ENCODE results near the gene KIF20B. TPM values are rescaled to one million over a fixed set of nuclear protein-coding genes. Genes with fewer than 3 reads are reported as not detected.
A peak's percentile ranks its signal among the peaks of the same experiment; 100 is the strongest.

The KIF20B gene
- total RNA-seq, 1 experiment from 2014 or later: 59.1 TPM

DNA sequence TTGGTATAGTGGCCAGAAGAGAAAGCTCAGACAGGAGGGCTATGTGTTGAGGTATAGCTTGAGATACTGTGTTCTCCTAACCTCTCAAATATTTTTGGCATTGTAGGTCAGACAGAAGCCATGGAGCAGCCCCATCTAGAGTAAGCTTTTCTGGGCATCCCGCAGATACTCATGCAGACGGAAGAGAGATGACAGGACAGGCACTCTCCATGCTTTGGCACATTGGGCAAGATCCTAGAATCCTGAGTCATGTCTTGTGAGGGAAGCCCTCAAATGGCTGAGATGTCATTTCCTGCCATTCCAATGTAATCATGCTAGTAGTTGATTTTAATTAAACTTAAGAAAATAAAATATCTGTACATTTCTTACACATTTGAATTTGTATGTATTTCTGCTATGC is 16.8 kb upstream of the KIF20B start:
- Histone ChIP-seq H3K27me3 (ENCODE audit: insufficient read depth, low read length) (no peaks in the 10 kb centered on the region), H2BK5ac (ENCODE audit: insufficient read length, low read length) (no peak overlapping the region), H3K9me3 (ENCODE audit: control insufficient read depth, low read depth, low read length) (no peaks in the 10 kb centered on the region), H3T11ph (ENCODE audit: low read length) (no peak overlapping the region), H4K5ac (ENCODE audit: insufficient read length, low read depth, low read length) (no peak overlapping the region), H3K79me1 (ENCODE audit: insufficient read depth, low read depth, low read length, poor library complexity, severe bottlenecking) (no peaks in the 10 kb centered on the region), H4K91ac (ENCODE audit: insufficient read length, low read depth, low read length) (no peak overlapping the region), H4K8ac (replicated peaks; ENCODE audit: insufficient read length, low read depth, low read length) (no peak overlapping the region), H2BK15ac (ENCODE audit: low read depth, low read length) (no peak overlapping the region), H3K4me2 (ENCODE audit: insufficient read depth, insufficient read length, low read length) (no peak overlapping the region), H2BK20ac (ENCODE audit: low read depth, low read length, poor library complexity, severe bottlenecking) (no peak overlapping the region), H3K56ac (ENCODE audit: insufficient read length, low read depth, low read length) (no peak overlapping the region), H2BK120ac (ENCODE audit: low read depth, low read length, poor library complexity, severe bottlenecking) (no peak overlapping the region), H3K18ac (ENCODE audit: insufficient read length, low read depth, low read length) (no peak overlapping the region), H3K79me2 (ENCODE audit: insufficient read depth, low read length) (no peaks in the 10 kb centered on the region), H3K4me1 (ENCODE audit: insufficient read depth, low read length) (no peaks in the 10 kb centered on the region), H3K14ac (ENCODE audit: insufficient read depth, low read length) (no peak overlapping the region), H2AFZ (ENCODE audit: low read length) (no peak overlapping the region), H2BK12ac (ENCODE audit: insufficient read length, low read depth, low read length) (no peak overlapping the region), H3K23me2 (ENCODE audit: insufficient read length, low read depth, low read length, poor library complexity, severe bottlenecking) (no peaks in the 10 kb centered on the region), H3K23ac (ENCODE audit: insufficient read length, low read depth, low read length) (no peak overlapping the region), H2AK5ac (ENCODE audit: insufficient read length, low read length) (no peak overlapping the region), H4K20me1 (ENCODE audit: control insufficient read depth, insufficient read depth, insufficient read length) (no peaks in the 10 kb centered on the region), H3K27ac (ENCODE audit: insufficient read length, low read depth, low read length) (no peak overlapping the region), H3K4ac (ENCODE audit: low read depth, low read length) (no peak overlapping the region), H3K9ac (ENCODE audit: extremely low read depth, insufficient read length, low read length) (no peak overlapping the region)
- Mint-ChIP-seq H3K36me3 (ENCODE audit: insufficient read depth in 1 of 3, low read depth in 3 of 3) (no peaks in the 10 kb centered on the region), H3K9me3 (no peaks in the 10 kb centered on the region; a peak in 1 of 5 replicates), H3K4me1 (peaks cover 0 to 3% of the 10 kb centered on the region in 2 experiments; a peak in 2 of 4 replicates), H3K27me3 (ENCODE audit: low read depth) (no peaks in the 10 kb centered on the region), H3K27ac (0 out of 7 replicates have a peak overlapping the region, but pooled peaks of 1 of the 3 experiments have one; percentile 59), H3K4me3 (no peak overlapping the region)
- WGBS (ENCODE audit: extremely low coverage, insufficient read length, low lambda C conversion rate): no CpG with 5 or more reads among the region's 2 CpGs
- TF ChIP-seq, protein P1, sequence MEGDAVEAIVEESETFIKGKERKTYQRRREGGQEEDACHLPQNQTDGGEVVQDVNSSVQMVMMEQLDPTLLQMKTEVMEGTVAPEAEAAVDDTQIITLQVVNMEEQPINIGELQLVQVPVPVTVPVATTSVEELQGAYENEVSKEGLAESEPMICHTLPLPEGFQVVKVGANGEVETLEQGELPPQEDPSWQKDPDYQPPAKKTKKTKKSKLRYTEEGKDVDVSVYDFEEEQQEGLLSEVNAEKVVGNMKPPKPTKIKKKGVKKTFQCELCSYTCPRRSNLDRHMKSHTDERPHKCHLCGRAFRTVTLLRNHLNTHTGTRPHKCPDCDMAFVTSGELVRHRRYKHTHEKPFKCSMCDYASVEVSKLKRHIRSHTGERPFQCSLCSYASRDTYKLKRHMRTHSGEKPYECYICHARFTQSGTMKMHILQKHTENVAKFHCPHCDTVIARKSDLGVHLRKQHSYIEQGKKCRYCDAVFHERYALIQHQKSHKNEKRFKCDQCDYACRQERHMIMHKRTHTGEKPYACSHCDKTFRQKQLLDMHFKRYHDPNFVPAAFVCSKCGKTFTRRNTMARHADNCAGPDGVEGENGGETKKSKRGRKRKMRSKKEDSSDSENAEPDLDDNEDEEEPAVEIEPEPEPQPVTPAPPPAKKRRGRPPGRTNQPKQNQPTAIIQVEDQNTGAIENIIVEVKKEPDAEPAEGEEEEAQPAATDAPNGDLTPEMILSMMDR (conservative IDR thresholded peaks at IDR 0.05): no peak
- DNase-seq: no peak
